Dedifferentiated amniotic fluid mesenchymal stem cell (primary cell): ENCODE data around the gene IRX4.

Source experiments
- DNase-seq: peaks from one replicate; pipeline ENCODE4 v3.0.0-alpha.2; 2016; ENCODE audit errors: extremely low spot score

Gene IRX4

GRCh38 chr5:1882337-1883119, at the start of gene IRX4:
TSS of gene IRX4 (minus strand) at chr5:1882925. CDS start at chr5:1882647, 278 bp downstream.
- no peak for DNase-seq

GRCh38 chr5:1931604-1932231, 49.0 kb upstream of the IRX4 start:
- no peak for DNase-seq

- DNase-seq = no peak
These were observed 48.3 kb upstream of the IRX4 start for GRCh38 chr5:1930880-1931603.

- no peak for DNase-seq
These were observed 47.8 kb upstream of the IRX4 start for GRCh38 chr5:1930501-1930879.

GRCh38 chr5:1929108-1929991, 46.6 kb upstream of the IRX4 start:
- no peak for DNase-seq

GRCh38 chr5:1926471-1927341, 44.0 kb upstream of the IRX4 start:
- no peak for DNase-seq

- DNase-seq = no peak
These were observed 43.3 kb upstream of the IRX4 start for GRCh38 chr5:1926071-1926440.

GRCh38 chr5:1925111-1926070, 42.7 kb upstream of the IRX4 start:
- no peak for DNase-seq

GRCh38 chr5:1923766-1924165, 41.0 kb upstream of the IRX4 start:
- DNase-seq = no peak

GRCh38 chr5:1923341-1923740, 40.6 kb upstream of the IRX4 start:
- no peak for DNase-seq

- no peak for DNase-seq
These were observed 39.0 kb upstream of the IRX4 start for GRCh38 chr5:1921711-1922110.

- DNase-seq = no peak
These were observed 37.0 kb upstream of the IRX4 start for GRCh38 chr5:1919750-1920149.

GRCh38 chr5:1919209-1919566, 36.5 kb upstream of the IRX4 start:
- DNase-seq = no peak

GRCh38 chr5:1918488-1919208, 35.9 kb upstream of the IRX4 start:
- DNase-seq = no peak

- no peak for DNase-seq
These were observed 35.2 kb upstream of the IRX4 start for GRCh38 chr5:1917830-1918487.

GRCh38 chr5:1916041-1917001, 33.6 kb upstream of the IRX4 start:
- DNase-seq = no peak

- DNase-seq = no peak
These were observed 32.6 kb upstream of the IRX4 start for GRCh38 chr5:1915316-1915715.
